ENCODE results near the gene SAMSN1. TPM values are rescaled to one million over a fixed set of nuclear protein-coding genes. Genes with fewer than 3 reads are reported as not detected.

Gene SAMSN1
- total RNA-seq, 1 donor from 2014 or later: 18.2 TPM

- Histone ChIP-seq H3K9me3 (peaks cover 3% of the 10 kb centered on the region), H3K36me3 (no peaks in the 10 kb centered on the region), H3K4me1 (no peaks in the 10 kb centered on the region), H3K4me3 (no peak overlapping the region), H3K27ac (no peak overlapping the region), H3K27me3 (no peaks in the 10 kb centered on the region)
- intact Hi-C loops (cut with DNase I): no loop called here
- no peak for ATAC-seq
- TF ChIP-seq CTCF (IDR thresholded peaks at IDR 0.05): no peak
- DNase-seq: no peak
Measured at GRCh38 chr21:14535702-14536101, 10.4 kb downstream of the SAMSN1 start.

DNA sequence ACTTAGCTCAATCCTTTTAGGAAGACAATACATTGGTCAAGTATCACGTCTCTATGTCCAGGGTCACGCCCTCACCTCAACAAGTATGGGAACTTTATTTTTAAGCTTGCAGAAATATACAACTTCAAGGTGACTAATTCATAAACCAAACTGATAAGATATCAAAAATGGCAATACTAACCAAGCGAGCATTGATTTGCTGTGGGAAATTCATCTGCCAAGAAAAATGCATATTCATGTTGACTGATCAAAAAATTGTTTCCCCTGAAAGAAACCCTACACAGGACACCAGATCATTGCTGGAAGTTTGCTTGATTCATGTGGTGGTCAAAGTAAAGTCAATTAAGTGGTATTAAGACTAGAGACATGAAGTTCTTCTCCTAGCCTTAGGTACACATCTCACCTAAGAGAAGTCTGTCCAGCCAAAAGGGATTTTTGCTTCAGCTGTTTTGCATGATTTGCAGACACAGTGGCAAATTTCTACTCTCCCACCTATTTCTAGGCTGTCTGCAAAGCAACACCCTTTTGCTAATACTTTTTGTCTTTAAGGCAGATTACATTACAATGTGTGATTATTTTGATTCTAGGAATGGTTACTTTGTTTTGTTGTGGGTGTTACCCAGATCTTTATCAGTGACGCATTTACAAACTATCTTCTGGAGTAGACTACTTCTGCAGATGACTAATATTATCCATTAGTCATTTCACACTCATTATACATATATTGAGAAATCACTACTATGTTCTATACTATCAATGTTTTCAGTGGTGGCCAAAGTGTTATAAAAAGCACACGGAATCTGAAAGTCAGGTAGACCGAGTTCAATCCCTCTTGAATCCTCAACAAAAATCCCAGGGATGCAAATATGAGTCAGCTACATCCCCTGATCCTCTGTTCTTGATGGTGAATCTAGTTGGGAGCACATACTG is 12.4 kb downstream of the SAMSN1 start:
- no peak for TF ChIP-seq CTCF (IDR thresholded peaks at IDR 0.05)
- peak; percentile 61 for ATAC-seq
- intact Hi-C loops (cut with DNase I): no loop called here

DNA sequence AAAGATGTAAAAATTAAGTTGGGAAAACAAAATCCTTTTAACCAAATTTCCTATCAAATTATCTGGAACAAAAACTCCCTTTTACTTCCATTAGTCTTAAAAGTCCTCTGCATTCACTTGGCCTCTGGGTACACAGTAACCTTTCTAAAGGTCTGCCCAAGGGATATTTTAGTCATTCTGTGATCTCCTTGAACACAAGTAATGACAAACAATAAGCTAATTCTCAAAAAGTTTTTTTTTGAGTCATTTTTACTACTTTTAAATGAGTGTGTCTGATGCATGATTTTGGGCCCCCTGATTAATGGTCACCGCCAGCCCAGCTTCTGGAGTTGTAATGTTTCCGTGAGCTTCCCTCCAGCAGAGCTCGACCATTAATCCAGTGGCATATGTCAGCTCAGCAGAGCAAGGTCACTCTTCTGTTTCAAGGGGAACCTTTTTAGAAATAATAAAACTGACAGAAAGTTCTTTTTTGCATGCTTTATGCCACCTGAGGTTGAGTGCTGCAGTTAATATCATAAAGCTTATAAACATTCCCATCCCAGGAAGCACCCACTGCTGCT is 14.3 kb downstream of the SAMSN1 start:
- intact Hi-C loops (cut with DNase I): no loop called here
- Histone ChIP-seq H3K27me3 (no peaks in the 10 kb centered on the region), H3K4me3 (no peak overlapping the region), H3K27ac (no peak overlapping the region), H3K4me1 (no peaks in the 10 kb centered on the region), H3K36me3 (no peaks in the 10 kb centered on the region), H3K9me3 (no peaks in the 10 kb centered on the region)
- TF ChIP-seq CTCF (IDR thresholded peaks at IDR 0.05): no peak
- no peak for ATAC-seq
- no peak for DNase-seq

More for the DNA sequence above, 12.4 kb downstream of the SAMSN1 start:
- Histone ChIP-seq H3K27ac (peak overlapping the region; percentile 37), H3K4me1 (no peaks in the 10 kb centered on the region), H3K4me3 (peak overlapping the region; percentile 8), H3K36me3 (no peaks in the 10 kb centered on the region), H3K9me3 (no peaks in the 10 kb centered on the region), H3K27me3 (no peaks in the 10 kb centered on the region)
- no peak for DNase-seq

- H3K4me1 ChIP-seq: no peaks in the 10 kb centered on the region
- intact Hi-C loops (cut with DNase I): no loop called here
- H3K27me3 ChIP-seq: no peaks in the 10 kb centered on the region
- no peaks in the 10 kb centered on the region for H3K36me3 ChIP-seq
- TF ChIP-seq CTCF (IDR thresholded peaks at IDR 0.05): no peak
- DNase-seq: no peak
- H3K4me3 ChIP-seq: no peak overlapping the region
- ATAC-seq: no peak
- no peak overlapping the region for H3K27ac ChIP-seq
- H3K9me3 ChIP-seq: no peaks in the 10 kb centered on the region
Measured at GRCh38 chr21:14530592-14530991, 15.5 kb downstream of the SAMSN1 start.

DNA sequence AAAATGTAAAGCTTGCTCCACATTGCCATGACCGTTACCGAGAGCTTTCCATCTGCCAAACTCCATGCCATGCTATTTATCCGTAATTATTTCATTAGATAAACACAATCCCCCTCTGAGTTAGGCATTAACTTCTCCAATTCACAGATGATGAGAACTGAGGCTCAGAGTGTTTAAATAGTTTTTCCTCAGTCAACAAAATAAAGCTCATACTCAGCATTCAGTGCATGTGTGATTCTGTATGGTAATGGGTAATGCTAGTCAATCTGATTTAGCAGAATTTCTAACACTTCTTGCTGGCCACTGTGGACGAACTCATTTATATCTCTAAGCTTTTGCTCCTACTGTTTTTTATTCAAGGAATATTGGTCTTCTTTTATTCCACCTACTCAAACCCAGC is 17.3 kb downstream of the SAMSN1 start:
- intact Hi-C loops (cut with DNase I): no loop called here

More for the DNA sequence above, 17.3 kb downstream of the SAMSN1 start:
- DNase-seq (no peak), ATAC-seq (no peak)
- Histone ChIP-seq H3K36me3 (no peaks in the 10 kb centered on the region), H3K4me1 (no peaks in the 10 kb centered on the region), H3K27ac (no peak overlapping the region), H3K4me3 (no peak overlapping the region), H3K27me3 (no peaks in the 10 kb centered on the region), H3K9me3 (no peaks in the 10 kb centered on the region)
- no peak for TF ChIP-seq CTCF (IDR thresholded peaks at IDR 0.05)
